ENCODE data around the gene FOXD2.

FOXD2 gene

DNA sequence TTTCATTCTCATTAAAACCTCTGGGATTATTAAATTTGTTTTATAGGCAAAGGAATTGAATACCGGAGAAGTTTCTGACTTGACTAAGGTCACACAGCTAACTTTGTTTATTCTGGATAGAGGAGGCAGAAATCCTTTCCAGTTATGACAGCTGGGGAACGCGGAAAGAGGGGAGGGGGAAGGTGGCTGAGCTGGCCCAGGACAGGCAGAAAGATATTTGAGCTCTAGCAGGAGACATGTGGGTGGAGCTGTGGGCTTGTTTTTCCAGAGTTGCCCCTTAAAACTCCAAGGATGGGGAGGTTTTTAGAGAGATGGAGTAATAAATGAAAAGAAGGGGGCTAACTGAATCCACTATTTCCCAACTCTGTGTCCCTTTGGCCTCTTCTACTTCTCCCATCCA lies 27.8 kb downstream of the FOXD2 start:
- DNase-seq (ENCODE audit: low read depth in 2 of 2) = no peak

- no peak for DNase-seq (ENCODE audit: low read depth in 2 of 2)
These were observed 31.0 kb downstream of the FOXD2 start for GRCh38 chr1:47468709-47469389.

DNA sequence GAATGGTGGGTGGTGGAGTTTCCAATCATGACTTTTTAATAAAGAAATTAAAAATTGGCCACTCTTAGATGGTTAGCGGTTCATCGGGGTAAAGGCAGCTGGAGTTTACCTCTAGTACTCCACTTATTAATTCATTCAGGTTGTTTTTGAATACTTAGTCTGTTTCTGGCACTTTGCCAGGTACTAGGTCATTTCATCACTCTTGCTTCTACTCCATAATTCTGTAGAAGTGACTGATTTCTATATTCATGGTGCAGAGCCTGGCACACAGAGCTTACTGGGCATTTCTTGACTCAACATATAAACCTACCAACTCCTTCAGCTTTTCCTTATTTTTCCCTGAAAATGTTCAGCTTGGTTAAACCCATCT lies 31.5 kb downstream of the FOXD2 start:
- DNase-seq (ENCODE audit: low read depth in 2 of 2) = no peak

GRCh38 chr1:47469910-47470309 lies 32.1 kb downstream of the FOXD2 start:
- DNase-seq (ENCODE audit: low read depth in 2 of 2) = no peak

DNA sequence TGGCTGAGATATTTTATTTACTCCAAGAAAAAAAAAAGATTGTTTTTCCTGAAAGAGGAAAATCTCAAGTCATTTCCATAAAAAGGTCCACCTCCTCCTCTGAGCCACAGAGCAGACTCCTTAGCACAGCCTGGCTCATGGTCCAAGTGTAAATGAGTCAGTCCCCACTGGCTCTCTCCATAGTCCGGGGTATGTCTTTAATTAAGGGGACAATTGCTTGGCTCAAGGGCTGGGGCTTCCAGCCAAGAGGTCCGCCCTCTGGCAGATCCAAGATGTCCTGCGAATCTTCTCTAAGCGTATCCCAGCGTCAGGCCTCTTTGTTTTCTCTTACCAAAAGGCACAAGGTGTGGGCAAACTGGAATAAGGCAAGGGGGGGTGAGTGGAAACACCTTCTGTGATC lies 33.3 kb downstream of the FOXD2 start:
- no peak for DNase-seq (ENCODE audit: low read depth in 2 of 2)

DNA sequence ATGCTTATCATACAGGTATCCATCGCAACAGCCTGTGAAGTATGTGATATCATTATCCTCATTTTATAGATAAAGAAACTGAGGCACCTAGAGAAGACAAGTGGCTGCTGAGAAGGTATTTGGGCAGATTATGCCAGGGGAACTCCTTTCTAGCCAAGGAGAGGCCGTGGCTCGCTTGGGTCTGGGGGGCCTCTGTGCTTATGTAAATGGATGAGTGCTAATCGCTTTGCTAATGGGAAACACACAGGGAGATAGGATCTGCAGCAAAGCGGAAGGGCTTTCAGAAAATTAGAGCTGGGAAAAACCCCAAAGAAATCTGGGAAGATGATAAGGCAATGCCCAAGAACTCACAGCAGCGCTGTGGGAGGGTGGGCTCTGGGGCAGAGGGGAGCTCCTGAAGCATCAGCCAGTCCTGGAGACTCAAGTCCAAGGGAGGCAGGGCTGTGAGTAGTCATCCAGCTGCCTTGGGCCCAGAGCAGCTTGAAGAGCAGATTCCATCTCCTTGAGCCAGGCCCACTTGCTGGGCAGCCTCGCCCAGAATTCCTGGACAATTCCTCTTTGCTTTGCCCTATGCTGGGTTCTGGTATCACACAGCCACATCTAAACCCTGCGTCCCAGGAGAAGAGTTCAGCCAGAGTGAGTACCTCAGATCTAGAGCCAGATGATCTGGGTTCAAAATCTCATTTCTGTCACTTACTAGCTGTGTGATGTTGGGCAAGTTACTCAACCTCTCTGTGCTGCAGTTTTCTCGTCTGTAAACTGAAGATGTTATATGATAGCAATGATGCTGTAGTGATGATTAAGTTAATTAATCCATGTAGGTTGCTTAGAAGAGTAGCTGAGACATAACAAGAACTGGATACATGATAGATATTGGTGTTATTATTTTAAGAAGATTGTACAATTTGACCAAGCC lies 36.7 kb downstream of the FOXD2 start:
- no peak for DNase-seq (ENCODE audit: low read depth in 2 of 2)

DNA sequence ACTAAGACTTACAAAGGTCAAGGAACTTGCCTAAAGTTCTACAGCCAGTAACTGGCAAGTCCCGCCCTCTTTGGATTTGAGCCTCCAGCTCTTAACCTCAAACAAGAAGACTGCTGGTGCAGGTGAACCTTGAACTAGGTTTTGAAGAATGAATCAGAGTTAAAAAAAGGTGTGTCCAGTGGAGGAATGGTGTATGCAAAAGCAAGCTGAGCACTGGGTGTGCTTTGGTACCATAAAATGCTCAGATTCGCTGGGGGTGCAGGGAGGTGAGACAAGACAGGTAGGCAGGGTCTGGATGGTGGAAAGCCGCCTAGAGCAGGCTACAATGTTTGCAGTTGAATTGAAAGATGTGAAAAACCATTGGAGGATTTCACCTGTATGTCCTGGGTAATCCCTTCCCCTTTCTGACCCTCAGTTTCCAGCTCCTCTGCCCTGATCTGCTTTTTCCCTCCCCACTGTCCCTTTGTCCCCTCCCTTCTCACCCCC lies 39.8 kb downstream of the FOXD2 start:
- no peak for DNase-seq (ENCODE audit: low read depth in 2 of 2)

DNA sequence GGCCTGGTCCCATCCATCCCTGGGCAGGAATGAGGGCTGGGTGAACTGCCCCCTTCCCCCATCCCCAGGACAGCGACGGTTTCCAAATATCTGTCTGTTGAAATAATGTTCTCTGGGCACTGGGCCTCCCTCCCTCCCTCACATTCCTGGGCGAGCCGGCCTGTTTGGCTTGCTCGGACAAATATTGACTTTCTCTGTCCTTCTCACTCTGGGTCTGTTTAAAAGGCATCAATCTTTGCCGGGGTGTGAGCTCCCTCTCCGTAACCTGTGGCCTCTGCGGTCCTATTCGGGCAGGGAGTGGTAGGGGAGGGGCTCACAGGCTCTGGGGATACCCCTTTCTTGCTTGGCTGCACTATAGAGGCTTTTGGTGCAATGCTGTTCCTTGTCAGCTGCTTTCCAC lies 40.2 kb downstream of the FOXD2 start:
- no peak for DNase-seq (ENCODE audit: low read depth in 2 of 2)

- DNase-seq (ENCODE audit: low read depth in 2 of 2) = no peak
These were observed 41.8 kb downstream of the FOXD2 start for GRCh38 chr1:47479664-47480063.

DNA sequence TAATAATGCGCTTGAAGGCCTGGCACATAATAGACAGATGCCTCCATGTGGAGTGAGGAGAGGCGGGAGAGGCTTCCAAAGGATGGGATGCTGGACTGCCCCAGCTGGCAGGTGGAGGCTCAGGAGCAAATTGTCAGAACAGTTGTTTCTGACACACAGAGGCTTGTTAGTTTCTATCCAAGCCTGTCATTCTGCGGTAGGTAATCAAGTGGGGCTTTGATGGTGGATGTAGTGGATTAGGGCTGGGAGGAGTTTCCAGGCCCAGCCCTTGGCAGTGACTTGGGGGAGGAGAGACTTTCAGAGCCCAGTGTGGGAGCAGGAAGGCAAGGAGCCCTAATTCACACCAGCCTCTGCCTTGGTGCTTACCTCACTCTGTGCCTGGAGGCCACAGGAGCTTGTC lies 44.1 kb downstream of the FOXD2 start:
- DNase-seq (ENCODE audit: low read depth in 2 of 2) = no peak

GRCh38 chr1:47482786-47483185 lies 44.9 kb downstream of the FOXD2 start:
- no peak for DNase-seq (ENCODE audit: low read depth in 2 of 2)

GRCh38 chr1:47483651-47484050 lies 45.8 kb downstream of the FOXD2 start:
- no peak for DNase-seq (ENCODE audit: low read depth in 2 of 2)

GRCh38 chr1:47485817-47486216 lies 48.0 kb downstream of the FOXD2 start:
- no peak for DNase-seq (ENCODE audit: low read depth in 2 of 2)

- DNase-seq (ENCODE audit: low read depth in 2 of 2) = no peak
These were observed 49.5 kb downstream of the FOXD2 start for GRCh38 chr1:47487332-47487731.

- no peak for DNase-seq (ENCODE audit: low read depth in 2 of 2)
These were observed 50.1 kb downstream of the FOXD2 start for GRCh38 chr1:47487850-47488450.

Measured in activated CD8-positive, alpha-beta memory T cell treated with anti-CD3 and anti-CD28 coated beads for 4 hours (primary cell).